ENCODE data around the gene AP5S1. TPM values are rescaled to one million over a fixed set of nuclear protein-coding genes. Genes with fewer than 3 reads are reported as not detected.

The AP5S1 gene
- total RNA-seq, 1 donor: 17.7 TPM

GRCh38 chr20:3803289-3803688 lies 17.1 kb upstream of the AP5S1 start:
- no peak overlapping the region for H3K4me3 ChIP-seq (ENCODE audit: low read depth, low read length)
- no peak for DNase-seq (ENCODE audit: low read depth)
- TF ChIP-seq, protein P1, sequence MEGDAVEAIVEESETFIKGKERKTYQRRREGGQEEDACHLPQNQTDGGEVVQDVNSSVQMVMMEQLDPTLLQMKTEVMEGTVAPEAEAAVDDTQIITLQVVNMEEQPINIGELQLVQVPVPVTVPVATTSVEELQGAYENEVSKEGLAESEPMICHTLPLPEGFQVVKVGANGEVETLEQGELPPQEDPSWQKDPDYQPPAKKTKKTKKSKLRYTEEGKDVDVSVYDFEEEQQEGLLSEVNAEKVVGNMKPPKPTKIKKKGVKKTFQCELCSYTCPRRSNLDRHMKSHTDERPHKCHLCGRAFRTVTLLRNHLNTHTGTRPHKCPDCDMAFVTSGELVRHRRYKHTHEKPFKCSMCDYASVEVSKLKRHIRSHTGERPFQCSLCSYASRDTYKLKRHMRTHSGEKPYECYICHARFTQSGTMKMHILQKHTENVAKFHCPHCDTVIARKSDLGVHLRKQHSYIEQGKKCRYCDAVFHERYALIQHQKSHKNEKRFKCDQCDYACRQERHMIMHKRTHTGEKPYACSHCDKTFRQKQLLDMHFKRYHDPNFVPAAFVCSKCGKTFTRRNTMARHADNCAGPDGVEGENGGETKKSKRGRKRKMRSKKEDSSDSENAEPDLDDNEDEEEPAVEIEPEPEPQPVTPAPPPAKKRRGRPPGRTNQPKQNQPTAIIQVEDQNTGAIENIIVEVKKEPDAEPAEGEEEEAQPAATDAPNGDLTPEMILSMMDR (IDR thresholded peaks at IDR 0.05; ENCODE audit: insufficient read depth, low read depth, low read length): no peak

GRCh38 chr20:3803854-3804253 lies 16.5 kb upstream of the AP5S1 start:
- H3K4me3 ChIP-seq (ENCODE audit: low read depth, low read length): no peak overlapping the region
- no peak for DNase-seq (ENCODE audit: low read depth)
- TF ChIP-seq, protein P1 (IDR thresholded peaks at IDR 0.05; ENCODE audit: insufficient read depth, low read depth, low read length): no peak

GRCh38 chr20:3804254-3804751 lies 16.0 kb upstream of the AP5S1 start:
- TF ChIP-seq, protein P1 (IDR thresholded peaks at IDR 0.05; ENCODE audit: insufficient read depth, low read depth, low read length): no peak
- no peak for DNase-seq (ENCODE audit: low read depth)
- no peak overlapping the region for H3K4me3 ChIP-seq (ENCODE audit: low read depth, low read length)

DNA sequence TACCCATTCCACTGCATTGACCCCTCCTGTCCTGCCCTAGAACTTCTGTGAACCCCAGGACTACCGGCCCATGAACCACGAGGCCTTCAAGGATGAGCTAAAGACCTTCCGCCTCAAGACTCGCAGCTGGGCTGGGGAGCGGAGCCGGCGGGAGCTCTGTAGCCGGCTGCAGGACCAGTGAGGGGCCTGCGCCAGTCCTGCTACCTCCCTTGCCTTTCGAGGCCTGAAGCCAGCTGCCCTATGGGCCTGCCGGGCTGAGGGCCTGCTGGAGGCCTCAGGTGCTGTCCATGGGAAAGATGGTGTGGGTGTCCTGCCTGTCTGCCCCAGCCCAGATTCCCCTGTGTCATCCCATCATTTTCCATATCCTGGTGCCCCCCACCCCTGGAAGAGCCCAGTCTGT lies 15.6 kb upstream of the AP5S1 start:
- H3K4me3 ChIP-seq (ENCODE audit: low read depth, low read length): no peak overlapping the region

DNA sequence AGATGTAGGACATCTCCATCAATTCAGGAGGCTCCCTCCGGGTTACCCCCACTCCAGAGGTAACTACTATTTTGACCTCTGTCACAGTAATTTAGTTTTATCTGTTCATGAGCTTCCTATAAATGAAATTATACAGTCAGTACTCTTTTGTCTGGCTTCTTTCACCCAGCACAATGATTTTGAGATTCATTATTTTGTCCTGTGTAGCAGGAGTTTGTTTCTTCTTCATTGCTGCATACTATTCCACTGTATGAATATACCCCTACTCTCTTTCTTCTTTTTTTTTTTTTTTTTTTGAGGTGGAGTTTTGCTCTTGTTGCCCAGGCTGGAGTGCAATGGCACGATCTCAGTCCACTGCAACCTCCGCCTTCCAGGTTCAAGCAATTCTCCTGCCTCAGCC lies 11.8 kb upstream of the AP5S1 start:
- TF ChIP-seq, protein P1 (IDR thresholded peaks at IDR 0.05; ENCODE audit: insufficient read depth, low read depth, low read length): no peak
- no peak overlapping the region for H3K4me3 ChIP-seq (ENCODE audit: low read depth, low read length)
- DNase-seq (ENCODE audit: low read depth): no peak

More for the DNA sequence above, 15.6 kb upstream of the AP5S1 start:
- DNase-seq (ENCODE audit: low read depth): no peak
- TF ChIP-seq, protein P1 (IDR thresholded peaks at IDR 0.05; ENCODE audit: insufficient read depth, low read depth, low read length): no peak

- peak overlapping the region; percentile 60 for H3K4me3 ChIP-seq (ENCODE audit: low read depth, low read length)
- TF ChIP-seq, protein P1 (IDR thresholded peaks at IDR 0.05; ENCODE audit: insufficient read depth, low read depth, low read length): no peak
- peak; percentile 99 for DNase-seq (ENCODE audit: low read depth)
These were observed 8.7 kb upstream of the AP5S1 start for GRCh38 chr20:3811467-3812258.
